Fibroblast of skin of back (primary cell): Measurements from ENCODE around the gene DGKK. TPM values are rescaled to one million over a fixed set of nuclear protein-coding genes. Genes with fewer than 3 reads are reported as not detected.
A peak's percentile ranks its signal among the peaks of the same experiment; 100 is the strongest.

Source experiments
- DNase-seq: peaks from one replicate; pipeline ENCODE4 v3.0.0-alpha.2; 2013
- polyA plus RNA-seq, 2 experiments: library from polyadenylated mRNA; unstranded; fragments of 120-200 nt; gene quantifications; one replicate each; pipeline ENCODE4 v1.2.1, GENCODE V29; 2013; ENCODE audit not compliant: insufficient read length in 2 of 2

The DGKK gene
- polyA plus RNA-seq (2013, experiment 1 of 2; ENCODE audit: insufficient read length) = not detected
- polyA plus RNA-seq (2013, experiment 2 of 2; ENCODE audit: insufficient read length) = not detected

- no peak for DNase-seq
These were observed at the start of gene DGKK for GRCh38 chrX:50470103-50471031. DGKK (minus strand) TSS chrX:50470825; CDS start chrX:50470678, 147 bp downstream.

- no peak for DNase-seq
These were observed 44.2 kb upstream of the DGKK start for GRCh38 chrX:50514811-50515210.

- no peak for DNase-seq
These were observed 26.5 kb upstream of the DGKK start for GRCh38 chrX:50497114-50497513.

GRCh38 chrX:50495616-50496015 is 25.0 kb upstream of the DGKK start:
- peak; percentile 0 for DNase-seq

- DNase-seq = no peak
These were observed 22.1 kb upstream of the DGKK start for GRCh38 chrX:50492720-50493119.

- DNase-seq = no peak
These were observed 14.0 kb upstream of the DGKK start for GRCh38 chrX:50484662-50485061.

- no peak for DNase-seq
These were observed 12.7 kb upstream of the DGKK start for GRCh38 chrX:50483283-50483682.

GRCh38 chrX:50475208-50475607 is 4.6 kb upstream of the DGKK start:
- DNase-seq = no peak

- no peak for DNase-seq
These were observed 765 bp upstream of the DGKK start for GRCh38 chrX:50471390-50471789.

GRCh38 chrX:50469206-50469605 is 1.4 kb downstream of the DGKK start:
- DNase-seq = no peak

- DNase-seq = no peak
These were observed 11.0 kb downstream of the DGKK start for GRCh38 chrX:50459615-50460014.

- no peak for DNase-seq
These were observed 12.1 kb downstream of the DGKK start for GRCh38 chrX:50458483-50458882.

- no peak for DNase-seq
These were observed 13.7 kb downstream of the DGKK start for GRCh38 chrX:50456712-50457484.

GRCh38 chrX:50452782-50453181 is 17.8 kb downstream of the DGKK start:
- no peak for DNase-seq

- DNase-seq = no peak
These were observed 20.3 kb downstream of the DGKK start for GRCh38 chrX:50450324-50450723.

- DNase-seq = peak; percentile 0
These were observed 22.1 kb downstream of the DGKK start for GRCh38 chrX:50448565-50448964.

- DNase-seq = no peak
These were observed 23.1 kb downstream of the DGKK start for GRCh38 chrX:50447535-50447934.

- no peak for DNase-seq
These were observed 28.1 kb downstream of the DGKK start for GRCh38 chrX:50442426-50443116.

GRCh38 chrX:50436797-50437196 is 33.8 kb downstream of the DGKK start:
- no peak for DNase-seq

- DNase-seq = no peak
These were observed 37.8 kb downstream of the DGKK start for GRCh38 chrX:50432829-50433289.

- DNase-seq = no peak
These were observed 39.0 kb downstream of the DGKK start for GRCh38 chrX:50431623-50432022.

- DNase-seq = no peak
These were observed 39.6 kb downstream of the DGKK start for GRCh38 chrX:50430917-50431575.
